Calu3 (cell line): Measurements from ENCODE around the gene ARMC2. TPM values are rescaled to one million over a fixed set of nuclear protein-coding genes. Genes with fewer than 3 reads are reported as not detected.

Experiments used
- BruUV-seq: library from RNA; stranded (reverse); fragments of 400-500 nt; replicated peaks from 2 replicates; lab custom pipeline; 2021; lab: Mats Ljungman, UMichigan
- CTCF ChIA-PET: fragments of 300-600 bp; sonication (Branson Sonifier 250); formaldehyde crosslinking; loops from one replicate; lab custom pipeline; 2022; ENCODE audit warnings: antibody characterized with exemption; lab: Charles Lee
- DNase-seq: peaks from one replicate; pipeline ENCODE4 v3.0.0; 2022
- H3K27ac Mint-ChIP-seq: one replicate; pipeline ENCODE4 v1.8.0; 2022; ENCODE audit warnings: mixed read lengths; ENCODE audit not compliant: unreplicated experiment
- H3K27me3 Mint-ChIP-seq: one replicate; pipeline ENCODE4 v1.8.0; 2022; ENCODE audit warnings: mixed read lengths; ENCODE audit not compliant: unreplicated experiment
- H3K36me3 Mint-ChIP-seq: one replicate; pipeline ENCODE4 v1.8.0; 2022; ENCODE audit warnings: mild to moderate bottlenecking, moderate library complexity, mixed read lengths; ENCODE audit not compliant: insufficient read depth, unreplicated experiment
- H3K4me1 Mint-ChIP-seq: one replicate; pipeline ENCODE4 v1.8.0; 2022; ENCODE audit warnings: mild to moderate bottlenecking, low read depth, mixed read lengths; ENCODE audit not compliant: unreplicated experiment
- H3K4me3 Mint-ChIP-seq: one replicate; pipeline ENCODE4 v1.8.0; 2022; ENCODE audit warnings: mild to moderate bottlenecking, low read depth, moderate library complexity, mixed read lengths; ENCODE audit not compliant: unreplicated experiment
- H3K9me3 Mint-ChIP-seq: one replicate; pipeline ENCODE4 v1.8.0; 2022; ENCODE audit warnings: low read depth, mixed read lengths; ENCODE audit not compliant: unreplicated experiment
- CTCF ChIP-seq: fragments of 200-600 bp; IDR thresholded peaks from one replicate; pipeline ENCODE4 v1.8.0; 2022; ENCODE audit warnings: antibody characterized with exemption; ENCODE audit not compliant: unreplicated experiment
- intact Hi-C: fragments of 100-400 bp; cut with micrococcal nuclease; formaldehyde crosslinking; loops from one replicate; pipeline ENCODE4 v1.10.0; 2022; ENCODE audit not compliant: unreplicated experiment
- total RNA-seq: library from RNA; stranded (reverse); gene quantifications from 2 replicates; pipeline ENCODE4 v1.2.3, GENCODE V29; 2022

Gene ARMC2
- total RNA-seq, 1 experiment from 2014 or later, result 7.1 TPM

- Mint-ChIP-seq H3K4me1 (peaks cover 23% of the 10 kb centered on the region), H3K4me3 (no peak overlapping the region), H3K36me3 (no peaks in the 10 kb centered on the region), H3K9me3 (no peaks in the 10 kb centered on the region), H3K27ac (no peak overlapping the region), H3K27me3 (no peaks in the 10 kb centered on the region)
- intact Hi-C loops, result no loop called here
- CTCF ChIA-PET, result no interaction called here
- no peak for DNase-seq
- no TSS peak for BruUV-seq
- no peak for TF ChIP-seq CTCF
Measured at GRCh38 chr6:108987156-108987555, 138.9 kb downstream of the ARMC2 start.

- BruUV-seq, result no TSS peak
- H3K27me3 Mint-ChIP-seq, result no peaks in the 10 kb centered on the region
- H3K9me3 Mint-ChIP-seq, result no peaks in the 10 kb centered on the region
- no peak overlapping the region for H3K27ac Mint-ChIP-seq
- no peak overlapping the region for H3K4me3 Mint-ChIP-seq
- intact Hi-C loops, result no loop called here
- CTCF ChIA-PET, result interaction anchor here (0.8 kb wide), 1 partner anchor 20 kb away, joined by 3 read pairs; no protein-coding TSS in a partner anchor
- H3K4me1 Mint-ChIP-seq, result peaks cover 24% of the 10 kb centered on the region
- TF ChIP-seq CTCF, result no peak
- no peaks in the 10 kb centered on the region for H3K36me3 Mint-ChIP-seq
- no peak for DNase-seq
Measured at GRCh38 chr6:108988296-108988695, 140.1 kb downstream of the ARMC2 start.

GRCh38 chr6:108988765-108989164 lies 140.5 kb downstream of the ARMC2 start:
- no peak for DNase-seq
- CTCF ChIA-PET, result interaction anchor here (0.8 kb wide), 1 partner anchor 20 kb away, joined by 3 read pairs; no protein-coding TSS in a partner anchor
- TF ChIP-seq CTCF, result no peak
- Mint-ChIP-seq H3K27ac (no peak overlapping the region), H3K4me3 (no peak overlapping the region), H3K27me3 (no peaks in the 10 kb centered on the region), H3K36me3 (no peaks in the 10 kb centered on the region), H3K9me3 (no peaks in the 10 kb centered on the region), H3K4me1 (peaks cover 24% of the 10 kb centered on the region)
- intact Hi-C loops, result no loop called here
- no TSS peak for BruUV-seq

- intact Hi-C loops, result loop anchor here (5.0 kb wide), 1 partner anchor 47 kb away; no protein-coding TSS in a partner anchor
- H3K27ac Mint-ChIP-seq, result peak overlapping the region; percentile 46
- no peaks in the 10 kb centered on the region for H3K27me3 Mint-ChIP-seq
- BruUV-seq, result no TSS peak
- TF ChIP-seq CTCF, result no peak
- H3K4me3 Mint-ChIP-seq, result peak overlapping the region; percentile 61
- H3K36me3 Mint-ChIP-seq, result no peaks in the 10 kb centered on the region
- peak; percentile 57 for DNase-seq
- CTCF ChIA-PET, result interaction anchor here (0.6 kb wide), 1 partner anchor 23 kb away, joined by 3 read pairs; no protein-coding TSS in a partner anchor
- H3K4me1 Mint-ChIP-seq, result peaks cover 24% of the 10 kb centered on the region
- H3K9me3 Mint-ChIP-seq, result no peaks in the 10 kb centered on the region
Measured at GRCh38 chr6:108989700-108990099, 141.5 kb downstream of the ARMC2 start.
